PC-3 (cell line): Measurements from ENCODE around the gene CEBPG. TPM values are rescaled to one million over a fixed set of nuclear protein-coding genes. Genes with fewer than 3 reads are reported as not detected.

ENCODE experiments used
- ATAC-seq: fragments of 200-7000 bp; cut with Tn5 transposase; 2 replicates; pipeline ENCODE4 v1.9.1; 2020; ENCODE audit warnings: mild to moderate bottlenecking, moderate library complexity
- BruUV-seq: library from RNA; stranded (reverse); fragments of 400-500 nt; replicated peaks from 2 replicates; lab custom pipeline; 2021; lab: Mats Ljungman, UMichigan
- CTCF ChIA-PET: fragments of 300-600 bp; sonication (Branson Sonifier 250); formaldehyde crosslinking; loops from one replicate; lab custom pipeline; 2022; ENCODE audit warnings: antibody characterized with exemption; lab: Charles Lee
- POLR2A ChIA-PET: fragments of 300-600 bp; sonication (Branson Sonifier 250); formaldehyde crosslinking; loops from one replicate; lab custom pipeline; 2022; ENCODE audit warnings: antibody characterized with exemption; ENCODE audit not compliant: unreplicated experiment; lab: Charles Lee
- DNase-seq: peaks from one replicate; pipeline ENCODE4 v3.0.0-alpha.2; 2015
- H2AFZ ChIP-seq: fragments of 300-600 bp; sonication (generic); 2 replicates; pipeline ENCODE4 v1.6.0; 2016; ENCODE audit warnings: antibody characterized with exemption, low read length
- H3F3A ChIP-seq: fragments of 300-600 bp; sonication (generic); one replicate; pipeline ENCODE4 v1.6.0; 2017; ENCODE audit warnings: antibody characterized with exemption, low read length, control low read depth, mild to moderate bottlenecking; ENCODE audit not compliant: unreplicated experiment
- H3K27ac ChIP-seq: fragments of 300-600 bp; sonication (generic); 2 replicates; pipeline ENCODE4 v1.5.1; 2016; ENCODE audit warnings: mild to moderate bottlenecking, low read length
- H3K27me3 ChIP-seq: fragments of 300-600 bp; sonication (generic); 2 replicates; pipeline ENCODE4 v1.6.1; 2016; ENCODE audit warnings: low read length, mixed read lengths
- H3K36me3 ChIP-seq: fragments of 300-600 bp; sonication (generic); 2 replicates; pipeline ENCODE4 v1.6.1; 2016; ENCODE audit warnings: low read depth, mixed run types, low read length, mixed read lengths
- H3K4me1 ChIP-seq: fragments of 300-600 bp; sonication (generic); 2 replicates; pipeline ENCODE4 v1.5.1; 2016; ENCODE audit warnings: low read length; ENCODE audit not compliant: insufficient read depth
- H3K4me2 ChIP-seq: fragments of 300-600 bp; sonication (generic); 2 replicates; pipeline ENCODE4 v1.6.0; 2016; ENCODE audit warnings: low read length
- H3K4me3 ChIP-seq: fragments of 300-600 bp; sonication (generic); 2 replicates; pipeline ENCODE4 v1.5.1; 2016; ENCODE audit warnings: mild to moderate bottlenecking, low read length, mixed read lengths
- H3K79me2 ChIP-seq: fragments of 300-600 bp; sonication (generic); 2 replicates; pipeline ENCODE4 v1.6.1; 2017; ENCODE audit warnings: low read length, mixed read lengths
- H3K9ac ChIP-seq: fragments of 300-600 bp; sonication (generic); 2 replicates; pipeline ENCODE4 v1.6.0; 2016; ENCODE audit warnings: mild to moderate bottlenecking, low read length
- H3K9me2 ChIP-seq: fragments of 300-600 bp; sonication (generic); replicated peaks from 2 replicates; pipeline ENCODE4 v1.6.1; 2016; ENCODE audit warnings: mixed run types, low read length, mixed read lengths
- H3K9me3 ChIP-seq: fragments of 300-600 bp; sonication (generic); 2 replicates; pipeline ENCODE4 v1.6.1; 2016; ENCODE audit warnings: low read length, mixed read lengths
- H4K20me1 ChIP-seq: fragments of 300-600 bp; sonication (generic); 2 replicates; pipeline ENCODE4 v1.6.1; 2016; ENCODE audit warnings: low read length, mixed read lengths
- CTCF ChIP-seq: fragments of 300-600 bp; sonication (generic); conservative IDR thresholded peaks from 2 replicates; pipeline ENCODE4 v1.5.1; 2017; ENCODE audit warnings: antibody characterized with exemption, low read depth, mild to moderate bottlenecking, low read length
- EZH2 ChIP-seq: fragments of 300-600 bp; sonication (generic); IDR thresholded peaks from one replicate; pipeline ENCODE4 v1.6.1; 2017; ENCODE audit warnings: antibody characterized with exemption, mild to moderate bottlenecking, low read length; ENCODE audit not compliant: unreplicated experiment
- EZH2phosphoT487 ChIP-seq: fragments of 300-600 bp; sonication (generic); IDR thresholded peaks from 2 replicates; pipeline ENCODE4 v1.6.1; 2018; ENCODE audit warnings: mild to moderate bottlenecking, antibody characterized with exemption, low read length, borderline replicate concordance
- intact Hi-C: fragments of 100-400 bp; cut with micrococcal nuclease; formaldehyde crosslinking; loops from 2 replicates; pipeline ENCODE4 v1.9.0; 2023
- total RNA-seq: library from RNA; depleted of rRNA; stranded (reverse); fragments of >200 nt; gene quantifications from 2 replicates; pipeline ENCODE4 v1.2.3, GENCODE V29; 2014

CEBPG gene
- total RNA-seq, 1 experiment from 2014 or later = 24.6 TPM

- Histone ChIP-seq H3K4me3 (no peak overlapping the region), H3K9me3 (no peaks in the 10 kb centered on the region), H2AFZ (no peak overlapping the region), H4K20me1 (no peaks in the 10 kb centered on the region), H3K27me3 (no peaks in the 10 kb centered on the region), H3K36me3 (no peaks in the 10 kb centered on the region), H3K79me2 (no peaks in the 10 kb centered on the region), H3K9ac (no peak overlapping the region), H3K27ac (no peak overlapping the region), H3K9me2 (no peaks in the 10 kb centered on the region), H3F3A (no peaks in the 10 kb centered on the region), H3K4me1 (peaks cover 11% of the 10 kb centered on the region; the same call in 1 of the 2 replicates), H3K4me2 (no peak overlapping the region)
- no peak for DNase-seq
- TF ChIP-seq EZH2phosphoT487 (no peak), EZH2 (no peak), CTCF (no peak)
- POLR2A ChIA-PET = no interaction called here
- BruUV-seq = no TSS peak
- no peak for ATAC-seq
- intact Hi-C loops = no loop called here
- CTCF ChIA-PET = no interaction called here
Measured at GRCh38 chr19:33419788-33420130, 46.2 kb downstream of the CEBPG start.

- no peaks in the 10 kb centered on the region for H4K20me1 ChIP-seq
- no peaks in the 10 kb centered on the region for H3K79me2 ChIP-seq
- H3K9me2 ChIP-seq = no peaks in the 10 kb centered on the region
- H3K9me3 ChIP-seq = no peaks in the 10 kb centered on the region
- H3K27ac ChIP-seq = no peak overlapping the region
- H2AFZ ChIP-seq = no peak overlapping the region
- H3K27me3 ChIP-seq = no peaks in the 10 kb centered on the region
- CTCF ChIA-PET = no interaction called here
- BruUV-seq = no TSS peak
- H3K36me3 ChIP-seq = no peaks in the 10 kb centered on the region
- no peaks in the 10 kb centered on the region for H3F3A ChIP-seq
- no peak overlapping the region for H3K4me2 ChIP-seq
- no peak overlapping the region for H3K9ac ChIP-seq
- POLR2A ChIA-PET = no interaction called here
- ATAC-seq = no peak
- intact Hi-C loops = no loop called here
- H3K4me1 ChIP-seq = peaks cover 11% of the 10 kb centered on the region; the same call in 1 of the 2 replicates
- no peak overlapping the region for H3K4me3 ChIP-seq
- no peak for DNase-seq
- TF ChIP-seq CTCF = no peak
- TF ChIP-seq EZH2phosphoT487 = no peak
- no peak for TF ChIP-seq EZH2
Measured at GRCh38 chr19:33420821-33421220, 47.3 kb downstream of the CEBPG start.

- no peaks in the 10 kb centered on the region for H3F3A ChIP-seq
- H3K36me3 ChIP-seq = no peaks in the 10 kb centered on the region
- H3K9ac ChIP-seq = no peak overlapping the region
- H3K4me3 ChIP-seq = no peak overlapping the region
- H3K9me3 ChIP-seq = no peaks in the 10 kb centered on the region
- intact Hi-C loops = no loop called here
- BruUV-seq = no TSS peak
- no peaks in the 10 kb centered on the region for H3K27me3 ChIP-seq
- POLR2A ChIA-PET = no interaction called here
- H3K4me2 ChIP-seq = no peak overlapping the region
- ATAC-seq (no peak), DNase-seq (no peak)
- H4K20me1 ChIP-seq = no peaks in the 10 kb centered on the region
- no peak overlapping the region for H2AFZ ChIP-seq
- H3K9me2 ChIP-seq = no peaks in the 10 kb centered on the region
- H3K27ac ChIP-seq = no peak overlapping the region
- TF ChIP-seq EZH2phosphoT487 = no peak
- no peak for TF ChIP-seq EZH2
- no peak for TF ChIP-seq CTCF
- no peaks in the 10 kb centered on the region for H3K79me2 ChIP-seq
- H3K4me1 ChIP-seq = peaks cover 10% of the 10 kb centered on the region; the same call in 1 of the 2 replicates
- CTCF ChIA-PET = no interaction called here
Measured at GRCh38 chr19:33421368-33421767, 47.9 kb downstream of the CEBPG start.
